Skin epidermis (tissue), 12 donors: ENCODE results near the gene PPP1R36.
"Not testable (repeated sequence)": the region's sequence is repeated elsewhere in the genome, so short reads cannot be mapped to it uniquely, and the experiment has no call there.

Source experiments
- H3K27ac ChIP-seq, 21 experiments: fragments of 200-600 bp; sonication (generic) in 11 of 21; one replicate each; pipeline ENCODE4 v1.5.0; 2020; ENCODE audit warnings: mild to moderate bottlenecking in 3 of 21, inconsistent platforms in 2 of 21, moderate library complexity in 2 of 21
- H3K4me3 ChIP-seq, 7 experiments: fragments of 200-600 bp; sonication (generic) in 2 of 7; one replicate each; pipeline ENCODE4 v1.5.0; 2020; ENCODE audit warnings: inconsistent platforms in 2 of 7, mild to moderate bottlenecking in 2 of 7, moderate library complexity in 1 of 7

Gene PPP1R36

DNA sequence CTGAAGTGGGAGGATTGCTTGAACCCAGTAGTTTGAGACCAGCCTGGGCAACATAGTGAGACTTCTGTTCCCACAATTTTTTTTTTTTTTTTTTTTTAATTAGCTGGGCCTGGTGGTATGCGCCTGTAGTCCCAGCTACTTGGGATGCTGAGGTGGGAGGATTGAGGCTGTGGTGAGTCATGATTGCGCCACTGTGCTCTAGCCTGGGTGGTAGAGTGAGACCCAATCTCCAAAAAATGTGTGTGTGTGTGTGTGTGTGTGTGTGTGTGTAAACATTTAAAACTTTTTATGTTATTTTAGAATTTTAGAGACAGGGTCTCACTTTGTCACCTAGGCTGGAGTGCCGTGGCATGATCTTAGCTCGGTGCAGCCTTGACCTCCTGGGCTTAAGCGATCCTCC lies 6.8 kb downstream of the PPP1R36 start:
- no peak overlapping the region for H3K27ac ChIP-seq

GRCh38 chr14:64558216-64558615 lies 8.5 kb downstream of the PPP1R36 start:
- not testable (repeated sequence) for H3K4me3 ChIP-seq, H3K27ac ChIP-seq

More for the DNA sequence above, 6.8 kb downstream of the PPP1R36 start:
- H3K4me3 ChIP-seq = no peak overlapping the region

DNA sequence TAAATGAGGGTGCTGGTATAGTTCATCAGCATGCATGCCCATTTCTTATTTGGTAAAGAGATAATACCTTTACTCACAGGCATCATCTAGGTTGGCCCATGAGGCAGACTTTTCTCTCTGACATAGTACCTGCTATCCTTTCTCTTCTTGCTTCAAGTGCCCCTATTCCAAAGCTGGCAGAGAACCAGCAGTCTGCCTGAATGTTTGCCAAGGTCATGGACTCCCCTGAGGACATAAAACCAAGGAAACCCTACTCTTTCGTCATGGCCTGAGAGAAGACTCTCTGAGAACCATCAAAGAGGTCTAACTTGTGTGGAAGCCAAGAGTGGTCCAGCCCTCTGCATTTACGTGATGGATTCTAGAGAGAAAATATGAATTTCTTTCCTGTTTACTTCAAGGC lies 11.9 kb downstream of the PPP1R36 start:
- H3K4me3 ChIP-seq = no peak overlapping the region
- H3K27ac ChIP-seq = no peak overlapping the region

GRCh38 chr14:64562436-64562835 lies 12.7 kb downstream of the PPP1R36 start:
- Histone ChIP-seq H3K4me3 (no peak overlapping the region), H3K27ac (no peak overlapping the region)

DNA sequence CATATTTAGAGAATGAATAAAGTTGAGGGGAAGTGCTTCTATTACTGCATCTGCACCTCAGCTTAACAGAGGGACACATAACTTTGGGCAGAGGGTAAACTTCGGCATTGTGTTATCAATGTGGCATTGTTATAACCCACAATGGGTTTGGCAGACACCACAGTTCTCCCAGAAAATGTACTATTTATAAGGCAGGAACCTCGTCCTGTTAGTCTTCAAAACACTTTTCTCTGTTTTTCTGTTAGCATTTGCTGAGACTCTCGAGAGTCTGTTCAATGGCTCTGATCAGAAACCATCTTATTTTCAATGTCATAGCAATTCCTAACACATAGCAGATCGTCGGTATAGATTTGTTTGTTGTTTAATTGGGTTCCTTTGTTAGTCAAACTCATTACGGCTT lies 13.9 kb downstream of the PPP1R36 start:
- Histone ChIP-seq H3K27ac (no peak overlapping the region), H3K4me3 (no peak overlapping the region)

DNA sequence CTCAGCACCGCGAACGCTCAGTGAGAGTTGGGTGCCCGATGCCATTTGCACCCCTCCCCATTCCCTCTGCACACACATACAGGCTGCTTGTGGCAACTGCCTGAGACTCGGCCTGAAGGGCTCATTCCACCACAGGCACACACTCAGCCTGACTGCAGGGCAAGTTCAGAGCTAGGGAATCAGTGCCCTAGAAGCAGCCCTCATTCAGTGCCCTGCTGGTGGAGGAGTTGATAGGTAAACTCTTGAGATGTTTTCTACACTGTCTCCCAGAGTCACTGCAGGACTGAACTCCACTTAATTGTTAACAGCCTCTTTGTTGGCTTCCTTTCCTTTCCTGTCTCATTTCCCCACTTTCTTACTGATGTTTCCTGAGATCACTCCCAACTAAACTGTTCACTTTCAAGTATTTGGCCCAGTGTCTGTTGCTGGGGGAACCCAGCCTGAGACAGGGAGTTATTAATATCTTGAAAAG lies 16.9 kb downstream of the PPP1R36 start:
- H3K27ac ChIP-seq = peak overlapping the region in 9 of 21 experiments; percentile 6 to 73 (median 43)
- H3K4me3 ChIP-seq = no peak overlapping the region

DNA sequence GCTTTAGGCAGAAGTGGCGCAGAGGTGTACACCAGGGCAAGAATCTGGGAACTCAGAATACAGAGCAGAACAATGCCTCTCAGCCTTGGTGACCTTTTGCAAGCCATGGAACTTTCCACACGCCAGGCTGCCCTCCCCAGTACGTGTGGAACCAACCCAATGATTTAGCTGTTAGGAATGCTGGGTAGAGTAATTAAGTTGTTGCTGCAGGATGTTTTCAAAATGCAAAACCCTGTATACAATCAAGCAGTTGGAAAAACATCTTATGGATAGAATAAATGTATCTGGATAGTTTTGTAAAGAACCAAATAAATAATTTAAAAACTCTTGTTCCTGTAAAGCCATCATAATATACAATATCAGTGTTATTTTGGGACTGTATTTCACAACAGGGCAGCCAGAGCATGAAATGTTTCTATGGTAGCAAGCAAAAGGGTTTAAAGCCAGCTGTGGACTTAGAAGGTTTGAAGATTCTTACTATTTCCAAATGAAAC lies 19.4 kb downstream of the PPP1R36 start:
- H3K27ac ChIP-seq = peak overlapping the region in 10 of 21 experiments; percentile 2 to 50 (median 38)

DNA sequence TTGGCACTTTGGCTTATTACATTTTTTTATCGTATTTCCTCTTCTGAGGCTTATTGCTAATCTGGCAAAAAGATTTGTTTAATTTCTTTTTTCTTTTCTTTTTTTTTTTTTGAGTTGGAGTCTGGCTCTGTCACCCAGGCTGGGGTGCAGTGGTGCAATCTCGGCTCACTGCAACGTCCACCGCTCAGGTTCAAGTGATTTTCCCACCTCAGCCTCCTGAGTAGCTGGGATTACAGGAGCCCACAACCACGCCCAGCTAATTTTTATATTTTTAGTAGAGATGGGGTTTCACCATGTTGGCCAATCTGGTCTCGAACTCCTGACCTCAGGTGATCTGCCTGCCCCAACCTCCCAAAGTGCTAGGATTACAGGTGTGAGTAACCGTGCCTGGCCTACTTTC lies 19.9 kb downstream of the PPP1R36 start:
- not testable (repeated sequence) for H3K4me3 ChIP-seq
- H3K27ac ChIP-seq = peak overlapping the region in 9 of 21 experiments; percentile 2 to 50 (median 41)

More for the DNA sequence above, 19.4 kb downstream of the PPP1R36 start:
- H3K4me3 ChIP-seq = no peak overlapping the region

DNA sequence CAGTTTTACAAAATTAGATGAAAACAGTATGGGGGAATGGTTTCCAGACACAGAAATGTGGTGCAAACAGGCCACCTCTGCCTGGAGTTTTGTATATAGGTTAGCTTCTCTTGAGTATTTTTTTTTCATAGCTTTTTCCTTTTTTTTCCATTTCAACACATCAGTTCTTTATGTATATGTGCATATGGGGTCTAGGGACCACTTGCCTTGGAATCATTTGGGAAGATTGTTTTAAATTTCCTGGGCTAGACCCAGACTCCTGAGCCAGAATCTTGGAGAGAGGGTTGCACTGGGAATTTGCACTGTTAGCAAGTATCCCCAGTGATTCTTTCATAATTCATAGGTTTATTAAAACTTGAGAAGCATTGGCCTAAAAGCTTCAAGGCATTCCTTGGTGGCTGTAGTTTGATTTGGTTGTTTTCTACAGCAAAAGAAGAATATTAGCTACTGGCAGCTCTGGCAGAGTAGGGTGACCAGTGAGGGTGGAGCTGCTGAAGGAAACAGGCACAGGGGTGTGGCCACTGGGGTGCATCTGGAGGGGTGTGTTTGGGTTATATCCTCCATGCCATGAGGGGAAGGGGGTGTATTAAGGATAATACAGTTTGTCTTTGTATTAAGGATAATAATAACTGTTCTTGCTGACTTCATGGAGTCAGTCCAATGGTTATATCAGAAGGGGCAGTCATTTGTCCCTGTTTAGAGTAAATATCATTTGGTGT lies 22.8 kb downstream of the PPP1R36 start:
- H3K27ac ChIP-seq = peak overlapping the region in 3 of 21 experiments; percentile 15 to 20 (median 16)
- H3K4me3 ChIP-seq = no peak overlapping the region

GRCh38 chr14:64573109-64573508 lies 23.3 kb downstream of the PPP1R36 start:
- Histone ChIP-seq H3K4me3 (no peak overlapping the region), H3K27ac (peak overlapping the region in 2 of 21 experiments; percentile 14 to 20)

GRCh38 chr14:64574371-64575107 lies 24.8 kb downstream of the PPP1R36 start:
- no peak overlapping the region for H3K27ac ChIP-seq
- H3K4me3 ChIP-seq = no peak overlapping the region

DNA sequence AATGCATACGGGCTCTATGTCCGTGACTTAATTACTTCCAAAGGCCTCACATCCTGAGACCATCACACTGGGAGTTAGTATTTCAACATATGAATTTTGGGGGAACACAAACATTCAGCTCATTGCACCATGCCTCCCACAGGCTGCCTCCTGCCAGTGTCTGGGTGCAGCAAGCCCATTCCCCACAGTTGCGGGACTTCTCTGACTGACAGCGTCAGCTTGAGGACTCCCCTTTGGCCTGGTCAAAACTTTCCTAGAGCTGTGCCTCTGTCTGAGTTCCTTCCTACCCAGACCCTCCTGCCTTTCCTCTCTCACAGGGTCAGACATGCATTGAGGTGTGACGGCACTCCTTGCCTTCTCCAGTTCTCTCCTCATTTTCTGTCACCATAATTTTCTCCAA lies 27.4 kb downstream of the PPP1R36 start:
- Histone ChIP-seq H3K4me3 (no peak overlapping the region), H3K27ac (no peak overlapping the region)

GRCh38 chr14:64580467-64580866 lies 30.7 kb downstream of the PPP1R36 start:
- Histone ChIP-seq H3K4me3 (no peak overlapping the region), H3K27ac (no peak overlapping the region)

DNA sequence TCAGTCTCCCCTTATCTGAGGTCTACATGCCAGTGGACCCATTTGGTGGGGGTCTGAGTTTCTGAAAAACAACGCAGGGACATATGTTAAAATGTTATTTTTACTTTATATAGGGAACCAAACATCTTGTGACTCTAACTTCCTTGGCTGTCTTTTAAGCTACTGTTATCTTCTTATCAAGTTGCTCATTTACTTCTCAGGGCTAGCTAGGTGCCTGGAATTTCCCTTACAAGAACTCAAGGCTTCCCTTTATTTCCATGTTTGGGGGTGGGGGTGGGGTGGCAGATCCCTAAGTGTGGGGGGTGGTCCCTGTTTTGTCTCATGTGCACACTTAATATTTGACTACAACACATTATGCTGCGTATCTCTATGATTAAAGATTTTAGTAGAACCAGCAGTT lies 31.6 kb downstream of the PPP1R36 start:
- no peak overlapping the region for H3K4me3 ChIP-seq
- H3K27ac ChIP-seq = no peak overlapping the region

- H3K4me3 ChIP-seq = no peak overlapping the region
- H3K27ac ChIP-seq = no peak overlapping the region
Observed at GRCh38 chr14:64581817-64582216, 32.1 kb downstream of the PPP1R36 start.

DNA sequence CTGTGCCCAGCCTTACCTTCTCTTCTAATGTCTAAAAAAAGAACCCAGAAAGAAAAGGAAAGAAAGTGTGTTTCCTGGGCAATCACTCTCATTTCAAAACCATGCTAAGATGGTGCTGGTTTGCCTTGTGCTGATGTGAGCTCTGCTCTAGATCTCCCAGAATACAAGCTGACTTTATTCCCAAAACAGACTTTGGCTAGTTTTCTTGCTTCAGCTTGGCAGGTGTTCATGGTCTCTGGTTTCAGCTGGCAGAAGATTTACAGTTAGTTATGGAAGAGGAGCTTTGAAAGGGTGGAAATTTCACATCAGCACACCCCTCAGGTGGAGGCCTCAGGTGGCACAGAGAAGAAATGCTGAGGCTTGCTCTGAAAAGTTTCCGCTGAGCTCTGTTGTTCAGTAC lies 34.4 kb downstream of the PPP1R36 start:
- no peak overlapping the region for H3K27ac ChIP-seq
- H3K4me3 ChIP-seq = no peak overlapping the region

DNA sequence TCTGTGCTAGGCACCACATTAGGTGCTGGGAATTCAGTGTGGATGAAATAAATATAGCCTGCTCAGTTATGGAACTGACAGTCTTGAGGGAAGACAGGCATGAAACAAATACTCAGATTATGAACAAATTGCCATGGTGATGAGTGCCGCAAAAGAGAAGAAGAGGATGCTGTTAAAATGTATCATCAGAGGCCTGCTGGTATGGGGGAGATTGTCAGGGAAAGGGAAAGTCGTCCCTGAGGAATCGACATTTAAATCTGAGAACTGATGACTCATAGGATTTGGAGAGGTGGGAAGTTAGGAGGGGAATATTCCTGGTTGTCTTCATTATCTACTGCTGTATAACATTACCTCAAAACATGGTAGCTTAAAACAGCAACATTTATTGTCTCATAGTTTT lies 42.0 kb downstream of the PPP1R36 start:
- Histone ChIP-seq H3K27ac (no peak overlapping the region), H3K4me3 (no peak overlapping the region)

DNA sequence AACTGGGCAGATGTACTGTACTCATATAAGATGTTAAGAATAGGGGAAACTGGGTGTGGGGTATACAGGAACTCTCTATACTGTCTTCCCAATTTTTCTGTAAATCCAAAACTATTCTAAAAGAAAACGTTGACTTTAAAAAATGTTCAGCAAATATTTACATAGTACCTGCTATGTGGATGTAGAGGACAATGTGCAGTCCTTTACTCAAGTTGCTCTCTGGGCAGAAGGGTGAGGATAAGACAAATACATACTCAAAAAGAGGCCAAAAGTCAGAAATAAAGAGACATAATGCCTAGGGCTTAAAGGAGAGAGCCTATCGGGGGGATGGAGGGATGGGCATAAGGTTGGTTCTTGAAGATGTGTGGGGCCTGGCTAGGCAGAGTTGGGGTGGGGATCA lies 44.7 kb downstream of the PPP1R36 start:
- H3K27ac ChIP-seq = no peak overlapping the region
- no peak overlapping the region for H3K4me3 ChIP-seq

- H3K4me3 ChIP-seq = no peak overlapping the region
Observed at GRCh38 chr14:64598404-64598803, 48.6 kb downstream of the PPP1R36 start.

GRCh38 chr14:64601571-64601970 lies 51.8 kb downstream of the PPP1R36 start:
- H3K4me3 ChIP-seq = no peak overlapping the region
- no peak overlapping the region for H3K27ac ChIP-seq

More at GRCh38 chr14:64598404-64598803, 48.6 kb downstream of the PPP1R36 start:
- H3K27ac ChIP-seq = no peak overlapping the region

DNA sequence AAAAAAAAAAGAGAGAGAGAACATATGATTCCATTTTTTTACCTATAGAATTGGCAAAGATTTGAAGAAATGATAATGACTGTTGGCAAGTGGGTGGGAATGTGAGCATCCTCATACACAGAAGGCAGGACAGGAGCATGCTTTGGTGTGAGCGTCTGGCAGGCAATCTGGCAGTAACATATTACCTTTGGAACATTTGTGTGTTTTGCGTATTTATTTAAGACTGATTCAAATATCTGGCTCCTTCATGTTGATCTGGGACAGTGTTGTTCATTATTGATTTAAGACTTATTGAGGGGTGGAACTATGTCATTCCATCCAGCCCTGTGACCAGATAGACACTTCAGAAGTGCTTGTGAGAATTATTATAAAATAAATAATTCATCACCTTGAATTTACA lies 53.1 kb downstream of the PPP1R36 start:
- no peak overlapping the region for H3K27ac ChIP-seq
- no peak overlapping the region for H3K4me3 ChIP-seq
